GM13976 (cell line): ENCODE measurements around the gene HTRA2.

Source experiments
- DNase-seq: peaks from one replicate; pipeline ENCODE4 v3.0.0; 2012; ENCODE audit warnings: low spot score
- CTCF ChIP-seq: IDR thresholded peaks from 2 replicates; pipeline ENCODE4 v1.5.1; 2012; ENCODE audit warnings: borderline replicate concordance, mild to moderate bottlenecking; ENCODE audit not compliant: insufficient read depth; ENCODE audit errors: extremely low read depth, missing control alignments, control extremely low read depth
- in situ Hi-C: fragments of 300-500 bp; cut with MboI; formaldehyde crosslinking; loops from one replicate; pipeline ENCODE4 v1.12.0; 2022; ENCODE audit warnings: low sequenced_read_pairs, mixed read lengths, inconsistent platforms; ENCODE audit not compliant: unreplicated experiment

HTRA2 gene

GRCh38 chr2:74551530-74551929 lies 21.8 kb downstream of the HTRA2 start:
- in situ Hi-C loops = no loop called here
- no peak for DNase-seq
- no peak for TF ChIP-seq CTCF

- in situ Hi-C loops = no loop called here
- TF ChIP-seq CTCF = no peak
- peak; percentile 52 for DNase-seq
Measured at GRCh38 chr2:74551942-74552913, 22.5 kb downstream of the HTRA2 start.

- TF ChIP-seq CTCF = no peak
- DNase-seq = peak; percentile 76
- in situ Hi-C loops = no loop called here
Measured at GRCh38 chr2:74552914-74553811, 23.4 kb downstream of the HTRA2 start.

- DNase-seq = peak; percentile 93
- in situ Hi-C loops = no loop called here
- no peak for TF ChIP-seq CTCF
Measured at GRCh38 chr2:74553892-74554819, 24.4 kb downstream of the HTRA2 start, which contains the start of the genes DOK1 and LOXL3. DOK1 (plus strand) TSS chr2:74554720; CDS start chr2:74554755, 35 bp downstream. LOXL3 (minus strand) TSS chr2:74553942; CDS start chr2:74552634, 1,308 bp downstream.

GRCh38 chr2:74554820-74555531 lies 25.2 kb downstream of the HTRA2 start:
- DNase-seq = peak; percentile 73
- no peak for TF ChIP-seq CTCF
- in situ Hi-C loops = no loop called here
